Measurements from ENCODE around the gene TEK. TPM values are rescaled to one million over a fixed set of nuclear protein-coding genes. Genes with fewer than 3 reads are reported as not detected.
A peak's percentile ranks its signal among the peaks of the same experiment; 100 is the strongest.

TEK gene
- total and polyA plus RNA-seq, 8 donors, result 0.56 to 25.5 (median 2.0) TPM; not detected in 1

DNA sequence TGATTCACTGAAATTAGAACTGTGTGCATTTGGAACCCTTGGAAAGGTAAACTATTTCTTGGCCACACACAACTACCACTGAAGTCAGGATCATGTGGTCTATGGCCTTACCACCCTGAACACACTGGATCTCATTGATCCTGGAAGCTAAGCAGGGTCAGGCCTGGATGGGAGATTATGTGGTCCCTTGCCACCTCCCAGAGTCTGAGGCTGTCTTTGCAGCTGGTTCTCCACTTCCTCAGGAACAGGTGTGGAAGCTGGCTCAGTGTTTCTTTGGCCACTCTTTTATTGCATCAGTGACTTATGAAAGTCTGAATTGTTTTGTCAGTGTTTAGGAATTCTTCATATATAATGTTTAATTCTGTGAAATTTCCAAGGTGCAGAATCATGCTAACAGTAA, 89.2 kb downstream of the TEK start:
- H3K27me3 ChIP-seq, result no peaks in the 10 kb centered on the region
- H3K4me3 ChIP-seq, result no peak overlapping the region
- DNase-seq, result peak in 1 of 2 donors; percentile 52
- intact Hi-C loops (cut with DNase I; ENCODE audit: low total_unique reads), result no loop called here
- no peaks in the 10 kb centered on the region for H3K9me3 ChIP-seq
- H3K36me3 ChIP-seq, result no peaks in the 10 kb centered on the region
- peaks cover 0 to 5% (median 0%) of the 10 kb centered on the region in 4 donors for H3K4me1 ChIP-seq
- no peak for TF ChIP-seq EP300 (IDR thresholded peaks at IDR 0.05)
- TF ChIP-seq, protein P1, sequence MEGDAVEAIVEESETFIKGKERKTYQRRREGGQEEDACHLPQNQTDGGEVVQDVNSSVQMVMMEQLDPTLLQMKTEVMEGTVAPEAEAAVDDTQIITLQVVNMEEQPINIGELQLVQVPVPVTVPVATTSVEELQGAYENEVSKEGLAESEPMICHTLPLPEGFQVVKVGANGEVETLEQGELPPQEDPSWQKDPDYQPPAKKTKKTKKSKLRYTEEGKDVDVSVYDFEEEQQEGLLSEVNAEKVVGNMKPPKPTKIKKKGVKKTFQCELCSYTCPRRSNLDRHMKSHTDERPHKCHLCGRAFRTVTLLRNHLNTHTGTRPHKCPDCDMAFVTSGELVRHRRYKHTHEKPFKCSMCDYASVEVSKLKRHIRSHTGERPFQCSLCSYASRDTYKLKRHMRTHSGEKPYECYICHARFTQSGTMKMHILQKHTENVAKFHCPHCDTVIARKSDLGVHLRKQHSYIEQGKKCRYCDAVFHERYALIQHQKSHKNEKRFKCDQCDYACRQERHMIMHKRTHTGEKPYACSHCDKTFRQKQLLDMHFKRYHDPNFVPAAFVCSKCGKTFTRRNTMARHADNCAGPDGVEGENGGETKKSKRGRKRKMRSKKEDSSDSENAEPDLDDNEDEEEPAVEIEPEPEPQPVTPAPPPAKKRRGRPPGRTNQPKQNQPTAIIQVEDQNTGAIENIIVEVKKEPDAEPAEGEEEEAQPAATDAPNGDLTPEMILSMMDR (IDR thresholded peaks at IDR 0.05), result peak in 1 of 7 experiments; percentile 7
- TF ChIP-seq POLR2AphosphoS5 (IDR thresholded peaks at IDR 0.05), result no peak
- TF ChIP-seq POLR2A (IDR thresholded peaks at IDR 0.05), result no peak
- H3K27ac ChIP-seq, result no peak overlapping the region

DNA sequence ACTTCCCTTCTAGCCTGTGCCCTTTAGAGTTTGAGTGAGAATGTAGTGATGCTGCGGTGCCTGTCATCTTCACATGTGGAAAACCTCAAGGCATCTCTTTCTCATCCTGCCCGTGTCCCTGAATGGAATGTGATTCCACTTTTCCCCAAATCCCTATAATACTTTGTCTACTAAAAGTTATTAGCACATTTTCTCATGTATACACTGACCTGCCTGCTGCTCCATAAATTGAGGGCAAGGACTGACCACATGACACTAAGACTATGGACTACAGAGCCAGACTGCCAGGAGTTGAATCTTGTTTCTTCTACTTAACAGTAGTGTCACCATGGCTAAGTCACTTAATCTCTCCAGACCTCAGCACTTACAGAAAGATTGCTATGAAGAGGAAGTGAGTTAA, 93.0 kb downstream of the TEK start:
- WGBS, 5 donors, result 73 to 88% (median 82%) methylated on average over 2 of the region's 2 CpGs
- no peak overlapping the region for H3K4me3 ChIP-seq
- no peak overlapping the region for H3K27ac ChIP-seq
- TF ChIP-seq EP300 (IDR thresholded peaks at IDR 0.05), result no peak
- TF ChIP-seq POLR2A (IDR thresholded peaks at IDR 0.05), result no peak
- no peak for TF ChIP-seq POLR2AphosphoS5 (IDR thresholded peaks at IDR 0.05)
- H3K9me3 ChIP-seq, result no peaks in the 10 kb centered on the region
- DNase-seq, result no peak
- H3K36me3 ChIP-seq, result no peaks in the 10 kb centered on the region
- no peaks in the 10 kb centered on the region for H3K27me3 ChIP-seq
- H3K4me1 ChIP-seq, result no peaks in the 10 kb centered on the region
- intact Hi-C loops (cut with DNase I; ENCODE audit: low total_unique reads), result no loop called here

DNA sequence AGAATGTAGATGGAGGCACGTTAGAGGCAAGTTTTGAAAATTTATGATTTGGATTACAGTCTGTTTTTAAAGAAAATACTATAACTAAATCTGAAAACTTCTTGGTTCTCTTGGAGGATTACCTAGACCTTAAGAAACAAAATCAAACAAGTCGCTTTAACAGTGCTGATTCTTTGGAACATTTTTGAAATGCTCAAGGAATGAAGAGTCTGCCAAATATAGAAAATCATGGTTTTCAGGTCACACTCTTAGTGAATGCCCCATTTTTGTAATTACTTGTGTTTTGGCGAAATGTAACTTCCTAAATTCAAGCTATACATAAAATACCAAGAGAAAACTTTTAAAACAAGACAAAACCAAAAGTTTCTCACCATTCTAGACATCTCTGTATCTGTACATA, 94.8 kb downstream of the TEK start:
- Histone ChIP-seq H3K4me3 (no peak overlapping the region), H3K27ac (no peak overlapping the region), H3K27me3 (no peaks in the 10 kb centered on the region), H3K9me3 (no peaks in the 10 kb centered on the region), H3K36me3 (no peaks in the 10 kb centered on the region), H3K4me1 (no peaks in the 10 kb centered on the region)
- WGBS, 5 donors, result 67 to 89% (median 87%) methylated on average over 3 of the region's 3 CpGs
- DNase-seq, result no peak
- TF ChIP-seq POLR2A (IDR thresholded peaks at IDR 0.05) (no peak), EP300 (IDR thresholded peaks at IDR 0.05) (no peak), POLR2AphosphoS5 (IDR thresholded peaks at IDR 0.05) (no peak)
- TF ChIP-seq, protein P1 (IDR thresholded peaks at IDR 0.05), result no peak
- intact Hi-C loops (cut with DNase I; ENCODE audit: low total_unique reads), result no loop called here

DNA sequence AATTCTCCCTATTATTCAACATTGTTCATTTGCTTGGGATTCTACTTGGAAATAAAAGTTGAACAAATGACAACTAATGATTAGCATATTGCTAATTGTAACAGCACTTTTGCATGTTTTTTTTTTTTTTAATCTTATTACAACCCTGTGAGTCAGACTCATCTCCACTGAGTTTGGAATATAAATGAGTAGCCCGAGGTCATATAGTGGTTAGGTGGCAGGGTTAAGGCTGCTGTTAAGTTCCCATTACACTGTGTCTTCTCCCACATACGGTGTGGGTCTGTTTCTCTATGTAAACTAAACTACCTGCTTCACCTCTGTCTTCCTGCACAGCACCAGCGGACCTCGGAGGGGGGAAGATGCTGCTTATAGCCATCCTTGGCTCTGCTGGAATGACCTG, 95.6 kb downstream of the TEK start:
- H3K27me3 ChIP-seq, result no peaks in the 10 kb centered on the region
- no peak for DNase-seq
- H3K27ac ChIP-seq, result no peak overlapping the region
- H3K36me3 ChIP-seq, result no peaks in the 10 kb centered on the region
- TF ChIP-seq, protein P1 (IDR thresholded peaks at IDR 0.05), result no peak
- TF ChIP-seq EP300 (IDR thresholded peaks at IDR 0.05), result no peak
- TF ChIP-seq POLR2A (IDR thresholded peaks at IDR 0.05), result no peak
- TF ChIP-seq POLR2AphosphoS5 (IDR thresholded peaks at IDR 0.05), result no peak
- intact Hi-C loops (cut with DNase I; ENCODE audit: low total_unique reads), result no loop called here
- no peaks in the 10 kb centered on the region for H3K4me1 ChIP-seq
- 80 to 91% (median 82%) methylated on average over 4 of the region's 4 CpGs for WGBS, 5 donors
- no peaks in the 10 kb centered on the region for H3K9me3 ChIP-seq
- H3K4me3 ChIP-seq, result no peak overlapping the region

DNA sequence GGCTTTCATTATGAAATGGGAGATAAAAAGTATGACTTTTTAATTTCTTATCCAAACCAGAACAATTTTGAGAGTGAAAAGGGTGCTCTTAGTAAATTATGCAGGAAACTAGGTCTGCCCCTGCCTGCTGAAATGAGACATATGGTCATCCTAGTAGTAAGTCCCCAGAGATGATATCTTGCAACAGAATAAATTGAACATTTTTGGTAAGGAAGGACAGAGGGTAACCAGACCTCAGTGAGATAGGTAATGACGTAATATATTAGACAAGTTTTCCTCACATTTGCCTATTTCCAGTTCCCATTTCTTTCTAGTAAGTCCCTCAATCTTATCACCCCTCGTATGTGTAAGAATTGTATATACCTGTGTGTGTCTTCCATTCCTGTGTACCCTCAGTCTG, 96.2 kb downstream of the TEK start:
- Histone ChIP-seq H3K27ac (no peak overlapping the region), H3K27me3 (no peaks in the 10 kb centered on the region), H3K4me1 (no peaks in the 10 kb centered on the region), H3K36me3 (no peaks in the 10 kb centered on the region), H3K4me3 (no peak overlapping the region), H3K9me3 (no peaks in the 10 kb centered on the region)
- TF ChIP-seq, protein P1 (IDR thresholded peaks at IDR 0.05), result no peak
- TF ChIP-seq EP300 (IDR thresholded peaks at IDR 0.05) (no peak), POLR2AphosphoS5 (IDR thresholded peaks at IDR 0.05) (no peak), POLR2A (IDR thresholded peaks at IDR 0.05) (no peak)
- DNase-seq, result no peak
- 84 to 93% (median 88%) methylated on average over 2 of the region's 2 CpGs for WGBS, 5 donors
- intact Hi-C loops (cut with DNase I; ENCODE audit: low total_unique reads), result no loop called here

Data from stomach (tissue), 9 donors.